Smooth muscle cell (in vitro differentiated cells): Measurements from ENCODE around the gene MMP20. TPM values are rescaled to one million over a fixed set of nuclear protein-coding genes. Genes with fewer than 3 reads are reported as not detected.
A peak's percentile ranks its signal among the peaks of the same experiment; 100 is the strongest.

Experiments used
- DNase-seq: peaks from one replicate; lab custom pipeline; 2025; ENCODE audit not compliant: unreplicated experiment; lab: John Stamatoyannopoulos, UW
- H2AFZ ChIP-seq: fragments of 200-600 bp; sonication (generic); 2 replicates; pipeline ENCODE4 v1.6.0; 2016; ENCODE audit warnings: antibody characterized with exemption, low read depth, mild to moderate bottlenecking
- H3F3A ChIP-seq: fragments of 200-600 bp; sonication (generic); 2 replicates; pipeline ENCODE4 v1.6.0; 2017; ENCODE audit warnings: antibody characterized with exemption, low read depth
- H3K27ac ChIP-seq: fragments of 200-600 bp; sonication (generic); 2 replicates; pipeline ENCODE4 v1.5.1; 2016; ENCODE audit warnings: low read depth, mild to moderate bottlenecking
- H3K27me3 ChIP-seq: fragments of 200-600 bp; sonication (generic); 2 replicates; pipeline ENCODE4 v1.6.1; 2016; ENCODE audit warnings: low read depth, mild to moderate bottlenecking
- H3K36me3 ChIP-seq: fragments of 200-600 bp; sonication (generic); 2 replicates; pipeline ENCODE4 v1.5.1; 2016; ENCODE audit warnings: low read depth
- H3K4me1 ChIP-seq: fragments of 200-600 bp; sonication (generic); 2 replicates; pipeline ENCODE4 v1.5.1; 2016; ENCODE audit warnings: low read depth
- H3K4me2 ChIP-seq: fragments of 200-600 bp; sonication (generic); 2 replicates; pipeline ENCODE4 v1.6.0; 2016; ENCODE audit warnings: mild to moderate bottlenecking
- H3K4me3 ChIP-seq: fragments of 200-600 bp; sonication (generic); 2 replicates; pipeline ENCODE4 v1.5.1; 2016; ENCODE audit warnings: mild to moderate bottlenecking
- H3K79me2 ChIP-seq: fragments of 200-600 bp; sonication (generic); 2 replicates; pipeline ENCODE4 v1.6.0; 2016; ENCODE audit warnings: low read depth, mild to moderate bottlenecking
- H3K9ac ChIP-seq: fragments of 200-600 bp; sonication (generic); 2 replicates; pipeline ENCODE4 v1.6.0; 2016; ENCODE audit warnings: low read depth
- H3K9me3 ChIP-seq: fragments of 200-600 bp; sonication (generic); replicated peaks from 2 replicates; pipeline ENCODE4 v1.5.1; 2016; ENCODE audit warnings: low read depth
- H4K20me1 ChIP-seq: fragments of 200-600 bp; sonication (generic); 2 replicates; pipeline ENCODE4 v1.6.0; 2016; ENCODE audit warnings: low read depth
- CTCF ChIP-seq: fragments of 200-600 bp; sonication (generic); IDR thresholded peaks from 2 replicates; pipeline ENCODE4 v1.5.1; 2017; ENCODE audit warnings: borderline replicate concordance, mild to moderate bottlenecking, antibody characterized with exemption; ENCODE audit not compliant: insufficient read depth, poor library complexity, severe bottlenecking
- WGBS: methylation state at CpG from one replicate; pipeline ENCODE4 v1.1.7; 2016; ENCODE audit warnings: low lambda C conversion rate; 5-methylcytosine and 5-hydroxymethylcytosine counted together
- polyA plus RNA-seq: library from polyadenylated mRNA; unstranded; fragments of >200 nt; fragmentation: Nextera tagmentation; extraction: Ambion mirVana; gene quantifications from 2 replicates; pipeline ENCODE4 v1.2.1, GENCODE V29; 2016
- total RNA-seq: library from RNA; depleted of rRNA; stranded (reverse); fragments of >200 nt; gene quantifications from 2 replicates; pipeline ENCODE4 v1.2.3, GENCODE V29; 2014

The MMP20 gene
- 0.49 TPM in 1 of 2 replicates, not detected in the other for total RNA-seq
- 0.46 and 0.87 TPM in 2 replicates for polyA plus RNA-seq

GRCh38 chr11:102625177-102625576, at the start of gene MMP20:
Gene MMP20, minus strand, starts transcription at chr11:102625332. Its CDS starts 13 bp downstream, at chr11:102625319.
- Histone ChIP-seq H3K4me2 (no peak within 1 kb of the TSS), H3F3A (peaks cover 3% of the 10 kb centered on the region), H3K36me3 (no peaks in the 10 kb centered on the region), H3K27me3 (no peaks in the 10 kb centered on the region), H3K9ac (no peak within 1 kb of the TSS), H3K79me2 (no peaks in the 10 kb centered on the region), H3K4me1 (no peaks in the 10 kb centered on the region), H2AFZ (no peak within 1 kb of the TSS), H4K20me1 (no peaks in the 10 kb centered on the region), H3K27ac (peak within 1 kb of the TSS; percentile 75), H3K9me3 (no peaks in the 10 kb centered on the region), H3K4me3 (no peak within 1 kb of the TSS)
- WGBS: 51% methylated on average over 5 of the region's 5 CpGs
- TF ChIP-seq CTCF: no peak
- DNase-seq: no peak

- Histone ChIP-seq H3K27me3 (no peaks in the 10 kb centered on the region), H3K9me3 (no peaks in the 10 kb centered on the region), H4K20me1 (no peaks in the 10 kb centered on the region), H2AFZ (no peak overlapping the region), H3K9ac (no peak overlapping the region), H3K36me3 (no peaks in the 10 kb centered on the region), H3K4me3 (no peak overlapping the region), H3F3A (no peaks in the 10 kb centered on the region), H3K4me2 (no peak overlapping the region), H3K79me2 (no peaks in the 10 kb centered on the region), H3K27ac (no peak overlapping the region), H3K4me1 (no peaks in the 10 kb centered on the region)
- DNase-seq: no peak
- TF ChIP-seq CTCF: no peak
- WGBS: 67% methylated on average over 3 of the region's 3 CpGs
Observed at GRCh38 chr11:102669664-102670063, 44.5 kb upstream of the MMP20 start.

- H3K36me3 ChIP-seq: no peaks in the 10 kb centered on the region
- no peak overlapping the region for H3K4me2 ChIP-seq
- no peak overlapping the region for H3K9ac ChIP-seq
- H3K27ac ChIP-seq: no peak overlapping the region
- no peaks in the 10 kb centered on the region for H3K79me2 ChIP-seq
- peak; percentile 87 for TF ChIP-seq CTCF
- no peak for DNase-seq
- no peaks in the 10 kb centered on the region for H3K4me1 ChIP-seq
- peak overlapping the region; percentile 78 for H2AFZ ChIP-seq
- H3F3A ChIP-seq: no peaks in the 10 kb centered on the region
- no peaks in the 10 kb centered on the region for H3K27me3 ChIP-seq
- 10% methylated on average over 4 of the region's 4 CpGs for WGBS
- H4K20me1 ChIP-seq: no peaks in the 10 kb centered on the region
- H3K4me3 ChIP-seq: no peak overlapping the region
- H3K9me3 ChIP-seq: no peaks in the 10 kb centered on the region
Observed at GRCh38 chr11:102666331-102666957, 41.3 kb upstream of the MMP20 start.

- Histone ChIP-seq H3K27ac (no peak overlapping the region), H3K4me2 (no peak overlapping the region), H2AFZ (no peak overlapping the region), H3K9me3 (no peaks in the 10 kb centered on the region), H3K27me3 (no peaks in the 10 kb centered on the region), H3K4me3 (no peak overlapping the region), H3K9ac (no peak overlapping the region), H3K79me2 (no peaks in the 10 kb centered on the region), H4K20me1 (no peaks in the 10 kb centered on the region), H3K4me1 (no peaks in the 10 kb centered on the region), H3F3A (no peaks in the 10 kb centered on the region), H3K36me3 (no peaks in the 10 kb centered on the region)
- peak; percentile 12 for TF ChIP-seq CTCF
- no peak for DNase-seq
- WGBS: 82% methylated on average over 13 of the region's 13 CpGs
Observed at GRCh38 chr11:102664001-102664752, 39.0 kb upstream of the MMP20 start.
